Caco-2 (cell line): ENCODE data around the gene PRRT3. TPM values are rescaled to one million over a fixed set of nuclear protein-coding genes. Genes with fewer than 3 reads are reported as not detected.

Experiments used
- BruUV-seq: library from RNA; stranded (reverse); fragments of 400-500 nt; replicated peaks from 2 replicates; lab custom pipeline; 2021; lab: Mats Ljungman, UMichigan
- CTCF ChIA-PET: fragments of 300-600 bp; sonication (Branson Sonifier 250); formaldehyde crosslinking; loops from one replicate; lab custom pipeline; 2022; ENCODE audit warnings: antibody characterized with exemption; lab: Charles Lee
- POLR2A ChIA-PET: fragments of 300-600 bp; sonication (Branson Sonifier 250); formaldehyde crosslinking; loops from one replicate; lab custom pipeline; 2022; ENCODE audit warnings: antibody characterized with exemption; lab: Charles Lee
- DNase-seq, 2 experiments: peaks; one replicate each; pipeline versions ENCODE4 v3.0.0 to v3.0.0-alpha.2; 2020 to 2022
- H3K27me3 ChIP-seq: replicated peaks from 2 replicates; pipeline ENCODE4 v1.6.0; 2011; ENCODE audit warnings: low read length; ENCODE audit not compliant: control insufficient read depth, insufficient read depth
- H3K36me3 ChIP-seq: 2 replicates; pipeline ENCODE4 v1.5.1; 2011; ENCODE audit warnings: low read length; ENCODE audit not compliant: control insufficient read depth, insufficient read depth
- H3K4me1 ChIP-seq: fragments of 250-450 bp; sonication (Bioruptor Pico); 2 replicates; pipeline ENCODE4 v1.5.1; 2020; ENCODE audit warnings: mild to moderate bottlenecking
- H3K4me3 ChIP-seq: 2 replicates; pipeline ENCODE4 v1.5.1; 2011; ENCODE audit warnings: low read depth, mild to moderate bottlenecking, control low read depth, low read length
- H3K9me3 ChIP-seq: fragments of 250-450 bp; sonication (Bioruptor Pico); 2 replicates; pipeline ENCODE4 v1.5.1; 2020; ENCODE audit warnings: mild to moderate bottlenecking, moderate library complexity
- H3K27ac Mint-ChIP-seq: one replicate; pipeline ENCODE4 v1.8.0; 2022; ENCODE audit warnings: mixed read lengths; ENCODE audit not compliant: unreplicated experiment
- H3K27me3 Mint-ChIP-seq: one replicate; pipeline ENCODE4 v1.8.0; 2022; ENCODE audit warnings: mixed read lengths; ENCODE audit not compliant: insufficient read depth, unreplicated experiment
- H3K36me3 Mint-ChIP-seq: one replicate; pipeline ENCODE4 v1.8.0; 2022; ENCODE audit warnings: mild to moderate bottlenecking, mixed read lengths; ENCODE audit not compliant: insufficient read depth, unreplicated experiment
- H3K4me1 Mint-ChIP-seq: one replicate; pipeline ENCODE4 v1.8.0; 2022; ENCODE audit warnings: low read depth, mixed read lengths; ENCODE audit not compliant: unreplicated experiment
- H3K4me3 Mint-ChIP-seq: one replicate; pipeline ENCODE4 v1.8.0; 2022; ENCODE audit warnings: mild to moderate bottlenecking, moderate library complexity, mixed read lengths; ENCODE audit not compliant: unreplicated experiment
- H3K9me3 Mint-ChIP-seq: one replicate; pipeline ENCODE4 v1.8.0; 2022; ENCODE audit warnings: mixed read lengths; ENCODE audit not compliant: unreplicated experiment
- intact Hi-C: fragments of 100-400 bp; cut with micrococcal nuclease; formaldehyde crosslinking; loops from one replicate; pipeline ENCODE4 v1.10.0; 2022; ENCODE audit not compliant: unreplicated experiment
- total RNA-seq: library from RNA; stranded (reverse); gene quantifications from 2 replicates; pipeline ENCODE4 v1.2.3, GENCODE V29; 2022
- TF ChIP-seq, protein P1 (sequence below), 2 experiments: fragments of 200-600 bp in 1 of 2; IDR thresholded peaks; 1 replicate in 1 of 2; 2 replicates in 1 of 2; pipeline versions ENCODE4 v1.5.1 to v1.8.0; 2011 to 2022; ENCODE audit warnings: antibody characterized with exemption in 1 of 2, control low read depth in 1 of 2, inconsistent platforms in 1 of 2, low read depth in 1 of 2, low read length in 1 of 2, mild to moderate bottlenecking in 1 of 2, moderate library complexity in 1 of 2; ENCODE audit not compliant: insufficient read depth in 1 of 2, severe bottlenecking in 1 of 2, unreplicated experiment in 1 of 2

Gene PRRT3
- total RNA-seq, 1 experiment from 2014 or later, result 1.3 TPM

- TF ChIP-seq, protein P1, sequence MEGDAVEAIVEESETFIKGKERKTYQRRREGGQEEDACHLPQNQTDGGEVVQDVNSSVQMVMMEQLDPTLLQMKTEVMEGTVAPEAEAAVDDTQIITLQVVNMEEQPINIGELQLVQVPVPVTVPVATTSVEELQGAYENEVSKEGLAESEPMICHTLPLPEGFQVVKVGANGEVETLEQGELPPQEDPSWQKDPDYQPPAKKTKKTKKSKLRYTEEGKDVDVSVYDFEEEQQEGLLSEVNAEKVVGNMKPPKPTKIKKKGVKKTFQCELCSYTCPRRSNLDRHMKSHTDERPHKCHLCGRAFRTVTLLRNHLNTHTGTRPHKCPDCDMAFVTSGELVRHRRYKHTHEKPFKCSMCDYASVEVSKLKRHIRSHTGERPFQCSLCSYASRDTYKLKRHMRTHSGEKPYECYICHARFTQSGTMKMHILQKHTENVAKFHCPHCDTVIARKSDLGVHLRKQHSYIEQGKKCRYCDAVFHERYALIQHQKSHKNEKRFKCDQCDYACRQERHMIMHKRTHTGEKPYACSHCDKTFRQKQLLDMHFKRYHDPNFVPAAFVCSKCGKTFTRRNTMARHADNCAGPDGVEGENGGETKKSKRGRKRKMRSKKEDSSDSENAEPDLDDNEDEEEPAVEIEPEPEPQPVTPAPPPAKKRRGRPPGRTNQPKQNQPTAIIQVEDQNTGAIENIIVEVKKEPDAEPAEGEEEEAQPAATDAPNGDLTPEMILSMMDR (IDR thresholded peaks at IDR 0.05; ENCODE audit: insufficient read depth in 1 of 2, low read depth in 1 of 2, low read length in 1 of 2, severe bottlenecking in 1 of 2, unreplicated experiment in 1 of 2), result no peak
- BruUV-seq, result no TSS peak
- Histone ChIP-seq H3K36me3 (peaks cover 2% of the 10 kb centered on the region; the same call in 1 of the 2 replicates), H3K4me3 (no peak overlapping the region), H3K4me1 (peaks cover 11% of the 10 kb centered on the region), H3K9me3 (no peaks in the 10 kb centered on the region), H3K27me3 (no peaks in the 10 kb centered on the region)
- CTCF ChIA-PET, result no interaction called here
- no peaks in the 10 kb centered on the region for H3K4me1 Mint-ChIP-seq
- intact Hi-C loops, result no loop called here
- H3K9me3 Mint-ChIP-seq, result no peaks in the 10 kb centered on the region
- H3K4me3 Mint-ChIP-seq, result no peak overlapping the region
- no peak for DNase-seq
- H3K36me3 Mint-ChIP-seq, result peaks cover 49% of the 10 kb centered on the region
- no peaks in the 10 kb centered on the region for H3K27me3 Mint-ChIP-seq
- H3K27ac Mint-ChIP-seq, result peak overlapping the region; percentile 17
- POLR2A ChIA-PET, result no interaction called here
Observed at GRCh38 chr3:9978710-9979305, 26.6 kb upstream of the PRRT3 start.

- H3K4me3 ChIP-seq, result no peak overlapping the region
- POLR2A ChIA-PET, result interaction anchor here (0.6 to 1.1 kb wide), 3 partner anchors 10 to 45 kb away, joined by 3 to 8 read pairs (median 3); partner anchors contain the start of gene EMC3
Observed at GRCh38 chr3:9976721-9977709, 24.8 kb upstream of the PRRT3 start.

More at GRCh38 chr3:9976721-9977709, 24.8 kb upstream of the PRRT3 start:
- Histone ChIP-seq H3K9me3 (no peaks in the 10 kb centered on the region), H3K36me3 (peaks cover 2% of the 10 kb centered on the region; the same call in 1 of the 2 replicates), H3K4me1 (peaks cover 11% of the 10 kb centered on the region), H3K27me3 (no peaks in the 10 kb centered on the region)
- Mint-ChIP-seq H3K4me3 (no peak overlapping the region), H3K4me1 (no peaks in the 10 kb centered on the region), H3K9me3 (no peaks in the 10 kb centered on the region), H3K27ac (no peak overlapping the region), H3K27me3 (no peaks in the 10 kb centered on the region), H3K36me3 (peaks cover 55% of the 10 kb centered on the region)
- CTCF ChIA-PET, result interaction anchor here (0.7 kb wide), 1 partner anchor 9 kb away, joined by 3 read pairs; no protein-coding TSS in a partner anchor
- DNase-seq, result peak; percentile 38 to 40
- intact Hi-C loops, result no loop called here
- BruUV-seq, result no TSS peak
- TF ChIP-seq, protein P1 (IDR thresholded peaks at IDR 0.05; ENCODE audit: insufficient read depth in 1 of 2, low read depth in 1 of 2, low read length in 1 of 2, severe bottlenecking in 1 of 2, unreplicated experiment in 1 of 2), result no peak
